HCT116 (cell line): ENCODE results near the gene ADA. TPM values are rescaled to one million over a fixed set of nuclear protein-coding genes. Genes with fewer than 3 reads are reported as not detected.

Source experiments
- ATAC-seq: fragments of 200-7000 bp; cut with Tn5 transposase; 2 replicates; pipeline ENCODE4 v1.9.1; 2020; ENCODE audit warnings: mild to moderate bottlenecking, moderate library complexity
- BruUV-seq: library from RNA; stranded (reverse); fragments of 400-500 nt; replicated peaks from 2 replicates; lab custom pipeline; 2021; lab: Mats Ljungman, UMichigan
- CTCF ChIA-PET: fragments of 300-600 bp; sonication (Branson Sonifier 250); formaldehyde crosslinking; loops from one replicate; lab custom pipeline; 2021; ENCODE audit warnings: antibody characterized with exemption; lab: Charles Lee
- POLR2A ChIA-PET: fragments of 300-600, 350-600 bp; sonication (Branson Sonifier 250); formaldehyde crosslinking; loops from one replicate; lab custom pipeline; 2021; ENCODE audit warnings: antibody characterized with exemption; lab: Charles Lee
- RAD21 ChIA-PET, 2 experiments: fragments of 300-600 bp; sonication (Branson Sonifier 250); formaldehyde crosslinking; loops; one replicate each; lab custom pipeline; 2023; ENCODE audit warnings: low total read pairs in 2 of 2; ENCODE audit not compliant: uncharacterized antibody in 2 of 2, unreplicated experiment in 2 of 2, low non-redundant PET in 1 of 2; lab: Charles Lee
- DNase-seq: peaks from one replicate; pipeline ENCODE4 v3.0.0-alpha.2; 2010; ENCODE audit warnings: low read depth, low spot score
- H2AFZ ChIP-seq: fragments of 200-600 bp; shearing (Covaris generic), sonication (generic); 2 replicates; pipeline ENCODE4 v1.6.1; 2017; ENCODE audit warnings: low read depth, mixed run types, mixed read lengths, antibody characterized with exemption, low read length; ENCODE audit not compliant: poor library complexity, severe bottlenecking
- H3K27ac ChIP-seq: 2 replicates; pipeline ENCODE4 v1.5.1; 2012; ENCODE audit warnings: low read depth, low read length
- H3K27me3 ChIP-seq: fragments of 200-600 bp; sonication (generic); 2 replicates; pipeline ENCODE4 v1.6.1; 2016; ENCODE audit warnings: mixed run types, low read length, mixed read lengths; ENCODE audit not compliant: insufficient read depth
- H3K36me3 ChIP-seq, 2 experiments: fragments of 200-500 bp in 1 of 2; fragments of 200-600 bp in 1 of 2; sonication (Bioruptor generic) in 1 of 2; sonication (generic) in 1 of 2; 2 replicates each; pipeline versions ENCODE4 v1.5.1 to v1.6.1; 2014 to 2016; ENCODE audit warnings: low read length in 2 of 2, inconsistent platforms in 1 of 2, mixed read lengths in 1 of 2, mixed run types in 1 of 2; ENCODE audit not compliant: insufficient read depth in 2 of 2, control insufficient read depth in 1 of 2
- H3K4me1 ChIP-seq, 2 experiments: fragments of 200-600 bp in 1 of 2; sonication (generic) in 1 of 2; 2 replicates each; pipeline versions ENCODE4 v1.5.1 to v1.6.1; 2012 to 2017; ENCODE audit warnings: low read length in 2 of 2, inconsistent platforms in 1 of 2, mild to moderate bottlenecking in 1 of 2, mixed read lengths in 1 of 2, mixed run types in 1 of 2, moderate library complexity in 1 of 2; ENCODE audit not compliant: insufficient read depth in 2 of 2, control insufficient read depth in 1 of 2
- H3K4me2 ChIP-seq: fragments of 200-600 bp; sonication (generic); 2 replicates; pipeline ENCODE4 v1.6.1; 2017; ENCODE audit warnings: mixed run types, low read length, mixed read lengths
- H3K4me3 ChIP-seq, 2 experiments: fragments of 200-600 bp in 1 of 2; sonication (generic) in 1 of 2; replicated peaks in 1 of 2; 2 replicates each; pipeline ENCODE4 v1.5.1; 2011 to 2016; ENCODE audit warnings: low read length in 2 of 2, control low read depth in 1 of 2, low read depth in 1 of 2, mild to moderate bottlenecking in 1 of 2, mixed read lengths in 1 of 2, mixed run types in 1 of 2
- H3K79me2 ChIP-seq: fragments of 200-600 bp; sonication (generic); 2 replicates; pipeline ENCODE4 v1.6.1; 2017; ENCODE audit warnings: mild to moderate bottlenecking, mixed run types, low read length, moderate library complexity, mixed read lengths; ENCODE audit not compliant: insufficient read depth
- H3K9ac ChIP-seq: fragments of 200-600 bp; sonication (generic); 2 replicates; pipeline ENCODE4 v1.6.1; 2016; ENCODE audit warnings: low read length, mixed read lengths
- H3K9me2 ChIP-seq: fragments of 200-600 bp; sonication (generic), shearing (Covaris generic); 2 replicates; pipeline ENCODE4 v1.6.1; 2017; ENCODE audit warnings: mixed run types, mild to moderate bottlenecking, moderate library complexity; ENCODE audit not compliant: insufficient read depth
- H3K9me3 ChIP-seq, 2 experiments: fragments of 200-500 bp in 1 of 2; fragments of 200-600 bp in 1 of 2; sonication (Bioruptor generic) in 1 of 2; sonication (generic) in 1 of 2; 2 replicates each; pipeline ENCODE4 v1.6.1; 2014 to 2017; ENCODE audit warnings: low read length in 2 of 2, mixed read lengths in 2 of 2, inconsistent platforms in 1 of 2, low read depth in 1 of 2, mild to moderate bottlenecking in 1 of 2, mixed run types in 1 of 2, moderate library complexity in 1 of 2; ENCODE audit not compliant: control insufficient read depth in 1 of 2, insufficient read depth in 1 of 2
- H4K20me1 ChIP-seq: fragments of 200-600 bp; sonication (generic), shearing (Covaris generic); 2 replicates; pipeline ENCODE4 v1.6.1; 2017; ENCODE audit warnings: mixed run types, mild to moderate bottlenecking, moderate library complexity; ENCODE audit not compliant: insufficient read depth
- CBX3 ChIP-seq: IDR thresholded peaks from 2 replicates; pipeline ENCODE4 v1.6.1; 2012; ENCODE audit warnings: low read depth
- CEBPB ChIP-seq: IDR thresholded peaks from 2 replicates; pipeline ENCODE4 v1.6.1; 2012; ENCODE audit warnings: low read depth
- ELF1 ChIP-seq: IDR thresholded peaks from 2 replicates; pipeline ENCODE4 v1.6.1; 2012; ENCODE audit warnings: low read depth, borderline replicate concordance
- POLR2AphosphoS5 ChIP-seq: IDR thresholded peaks from 2 replicates; pipeline ENCODE4 v1.6.1; 2011; ENCODE audit warnings: mild to moderate bottlenecking, low read depth, low read length, moderate library complexity
- SIN3A ChIP-seq: IDR thresholded peaks from 2 replicates; pipeline ENCODE4 v1.6.1; 2012; ENCODE audit warnings: low read depth
- SP1 ChIP-seq: IDR thresholded peaks from 2 replicates; pipeline ENCODE4 v1.6.1; 2012; ENCODE audit warnings: low read depth
- SRF ChIP-seq: IDR thresholded peaks from 2 replicates; pipeline ENCODE4 v1.6.1; 2012; ENCODE audit warnings: low read depth
- ZFX ChIP-seq: fragments of 450-650 bp; IDR thresholded peaks from 2 replicates; pipeline ENCODE4 v1.6.1; 2017
- intact Hi-C: fragments of 100-400 bp; cut with micrococcal nuclease; formaldehyde crosslinking; loops from 2 replicates; pipeline ENCODE4 v1.10.0; 2022
- total RNA-seq: library from RNA; stranded (reverse); gene quantifications from one replicate; pipeline ENCODE4 v1.2.1, GENCODE V29; 2021; ENCODE audit not compliant: unreplicated experiment
- TF ChIP-seq, protein P1 (sequence below): IDR thresholded peaks from 2 replicates; pipeline ENCODE4 v1.6.1; 2011; ENCODE audit warnings: mild to moderate bottlenecking, low read length, moderate library complexity; ENCODE audit not compliant: insufficient replicate concordance; ENCODE audit errors: extremely low read depth
- TF ChIP-seq, protein P2 (sequence below): IDR thresholded peaks from 2 replicates; pipeline ENCODE4 v1.6.1; 2012; ENCODE audit warnings: low read depth

The ADA gene
- total RNA-seq, 1 experiment from 2014 or later = 25.9 TPM

GRCh38 chr20:44633187-44633810 lies 18.2 kb downstream of the ADA start:
- TF ChIP-seq SIN3A (no peak), ELF1 (no peak), SRF (no peak), ZFX (no peak), CEBPB (no peak), POLR2AphosphoS5 (no peak), CBX3 (no peak), SP1 (no peak)
- TF ChIP-seq, protein P1, sequence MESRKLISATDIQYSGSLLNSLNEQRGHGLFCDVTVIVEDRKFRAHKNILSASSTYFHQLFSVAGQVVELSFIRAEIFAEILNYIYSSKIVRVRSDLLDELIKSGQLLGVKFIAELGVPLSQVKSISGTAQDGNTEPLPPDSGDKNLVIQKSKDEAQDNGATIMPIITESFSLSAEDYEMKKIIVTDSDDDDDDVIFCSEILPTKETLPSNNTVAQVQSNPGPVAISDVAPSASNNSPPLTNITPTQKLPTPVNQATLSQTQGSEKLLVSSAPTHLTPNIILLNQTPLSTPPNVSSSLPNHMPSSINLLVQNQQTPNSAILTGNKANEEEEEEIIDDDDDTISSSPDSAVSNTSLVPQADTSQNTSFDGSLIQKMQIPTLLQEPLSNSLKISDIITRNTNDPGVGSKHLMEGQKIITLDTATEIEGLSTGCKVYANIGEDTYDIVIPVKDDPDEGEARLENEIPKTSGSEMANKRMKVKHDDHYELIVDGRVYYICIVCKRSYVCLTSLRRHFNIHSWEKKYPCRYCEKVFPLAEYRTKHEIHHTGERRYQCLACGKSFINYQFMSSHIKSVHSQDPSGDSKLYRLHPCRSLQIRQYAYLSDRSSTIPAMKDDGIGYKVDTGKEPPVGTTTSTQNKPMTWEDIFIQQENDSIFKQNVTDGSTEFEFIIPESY = no peak
- TF ChIP-seq, protein P2, sequence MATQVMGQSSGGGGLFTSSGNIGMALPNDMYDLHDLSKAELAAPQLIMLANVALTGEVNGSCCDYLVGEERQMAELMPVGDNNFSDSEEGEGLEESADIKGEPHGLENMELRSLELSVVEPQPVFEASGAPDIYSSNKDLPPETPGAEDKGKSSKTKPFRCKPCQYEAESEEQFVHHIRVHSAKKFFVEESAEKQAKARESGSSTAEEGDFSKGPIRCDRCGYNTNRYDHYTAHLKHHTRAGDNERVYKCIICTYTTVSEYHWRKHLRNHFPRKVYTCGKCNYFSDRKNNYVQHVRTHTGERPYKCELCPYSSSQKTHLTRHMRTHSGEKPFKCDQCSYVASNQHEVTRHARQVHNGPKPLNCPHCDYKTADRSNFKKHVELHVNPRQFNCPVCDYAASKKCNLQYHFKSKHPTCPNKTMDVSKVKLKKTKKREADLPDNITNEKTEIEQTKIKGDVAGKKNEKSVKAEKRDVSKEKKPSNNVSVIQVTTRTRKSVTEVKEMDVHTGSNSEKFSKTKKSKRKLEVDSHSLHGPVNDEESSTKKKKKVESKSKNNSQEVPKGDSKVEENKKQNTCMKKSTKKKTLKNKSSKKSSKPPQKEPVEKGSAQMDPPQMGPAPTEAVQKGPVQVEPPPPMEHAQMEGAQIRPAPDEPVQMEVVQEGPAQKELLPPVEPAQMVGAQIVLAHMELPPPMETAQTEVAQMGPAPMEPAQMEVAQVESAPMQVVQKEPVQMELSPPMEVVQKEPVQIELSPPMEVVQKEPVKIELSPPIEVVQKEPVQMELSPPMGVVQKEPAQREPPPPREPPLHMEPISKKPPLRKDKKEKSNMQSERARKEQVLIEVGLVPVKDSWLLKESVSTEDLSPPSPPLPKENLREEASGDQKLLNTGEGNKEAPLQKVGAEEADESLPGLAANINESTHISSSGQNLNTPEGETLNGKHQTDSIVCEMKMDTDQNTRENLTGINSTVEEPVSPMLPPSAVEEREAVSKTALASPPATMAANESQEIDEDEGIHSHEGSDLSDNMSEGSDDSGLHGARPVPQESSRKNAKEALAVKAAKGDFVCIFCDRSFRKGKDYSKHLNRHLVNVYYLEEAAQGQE = no peak
- Histone ChIP-seq H3K27me3 (no peaks in the 10 kb centered on the region), H3K4me3 (no peak overlapping the region), H3K36me3 (no peaks in the 10 kb centered on the region; a peak in 1 of 4 replicates), H3K4me1 (no peaks in the 10 kb centered on the region), H3K9me3 (no peaks in the 10 kb centered on the region), H3K4me2 (no peak overlapping the region), H3K79me2 (no peaks in the 10 kb centered on the region), H3K9me2 (no peaks in the 10 kb centered on the region), H3K9ac (no peak overlapping the region), H4K20me1 (no peaks in the 10 kb centered on the region), H3K27ac (no peak overlapping the region), H2AFZ (no peak overlapping the region)
- ChIA-PET CTCF (no interaction called here), RAD21 (no interaction called here), POLR2A (no interaction called here)
- DNase-seq = no peak
- no TSS peak for BruUV-seq
- intact Hi-C loops = no loop called here
- ATAC-seq = no peak
